Chondrocyte (in vitro differentiated cells): Measurements from ENCODE around the gene ANO9. TPM values are rescaled to one million over a fixed set of nuclear protein-coding genes. Genes with fewer than 3 reads are reported as not detected.

Source experiments
- DNase-seq: peaks from one replicate; pipeline ENCODE4 v3.0.0; 2021; ENCODE audit warnings: mixed read lengths, low spot score
- H3K27ac Mint-ChIP-seq: one replicate; pipeline ENCODE4 v1.8.0; 2021; ENCODE audit warnings: mild to moderate bottlenecking, moderate library complexity, mixed read lengths; ENCODE audit not compliant: unreplicated experiment
- H3K27me3 Mint-ChIP-seq: 2 replicates; pipeline ENCODE4 v1.8.0; 2021; ENCODE audit warnings: low read depth, mixed read lengths
- H3K36me3 Mint-ChIP-seq: 2 replicates; pipeline ENCODE4 v1.8.0; 2021; ENCODE audit warnings: low read depth, mixed read lengths
- H3K4me1 Mint-ChIP-seq: 2 replicates; pipeline ENCODE4 v1.8.0; 2021; ENCODE audit warnings: low read depth, mild to moderate bottlenecking, mixed read lengths
- H3K4me3 Mint-ChIP-seq: one replicate; pipeline ENCODE4 v1.8.0; 2021; ENCODE audit warnings: mild to moderate bottlenecking, moderate library complexity, mixed read lengths; ENCODE audit not compliant: unreplicated experiment
- H3K9me3 Mint-ChIP-seq: 2 replicates; pipeline ENCODE4 v1.8.0; 2021; ENCODE audit warnings: low read depth, mixed read lengths
- CTCF ChIP-seq: fragments of 200-600 bp; sonication (generic); IDR thresholded peaks from 2 replicates; pipeline ENCODE4 v1.5.0; 2021; ENCODE audit warnings: antibody characterized with exemption, mild to moderate bottlenecking, moderate library complexity
- total RNA-seq: library from RNA; stranded (reverse); gene quantifications from 3 replicates; pipeline ENCODE4 v1.2.1, GENCODE V29; 2021

The ANO9 gene
- total RNA-seq, 1 donor from 2014 or later: not detected

GRCh38 chr11:420911-421321 is 20.9 kb downstream of the ANO9 start:
- H3K27me3 Mint-ChIP-seq: peaks cover 11% of the 10 kb centered on the region
- H3K4me1 Mint-ChIP-seq: peaks cover 2% of the 10 kb centered on the region
- TF ChIP-seq CTCF: no peak
- H3K36me3 Mint-ChIP-seq: peaks cover 2% of the 10 kb centered on the region
- peaks cover 8% of the 10 kb centered on the region for H3K9me3 Mint-ChIP-seq
- peak; percentile 90 for DNase-seq
- H3K4me3 Mint-ChIP-seq: no peak overlapping the region
- no peak overlapping the region for H3K27ac Mint-ChIP-seq

GRCh38 chr11:420054-420910 is 21.5 kb downstream of the ANO9 start:
- Mint-ChIP-seq H3K36me3 (peaks cover 1% of the 10 kb centered on the region), H3K27ac (no peak overlapping the region), H3K9me3 (peaks cover 6% of the 10 kb centered on the region), H3K4me3 (no peak overlapping the region), H3K4me1 (peaks cover 2% of the 10 kb centered on the region), H3K27me3 (peaks cover 9% of the 10 kb centered on the region)
- DNase-seq: no peak
- no peak for TF ChIP-seq CTCF

GRCh38 chr11:419248-420005 is 22.4 kb downstream of the ANO9 start:
- no peaks in the 10 kb centered on the region for H3K36me3 Mint-ChIP-seq
- H3K9me3 Mint-ChIP-seq: peaks cover under 1% of the 10 kb centered on the region
- no peak for TF ChIP-seq CTCF
- H3K27me3 Mint-ChIP-seq: peaks cover 3% of the 10 kb centered on the region
- no peak overlapping the region for H3K27ac Mint-ChIP-seq
- no peak for DNase-seq
- no peak overlapping the region for H3K4me3 Mint-ChIP-seq
- H3K4me1 Mint-ChIP-seq: peaks cover 7% of the 10 kb centered on the region

- Mint-ChIP-seq H3K9me3 (no peaks in the 10 kb centered on the region), H3K4me1 (peaks cover 7% of the 10 kb centered on the region), H3K36me3 (no peaks in the 10 kb centered on the region)
Measured at GRCh38 chr11:418343-419247, 23.2 kb downstream of the ANO9 start.

More at GRCh38 chr11:418343-419247, 23.2 kb downstream of the ANO9 start:
- H3K4me3 Mint-ChIP-seq: no peak overlapping the region
- H3K27me3 Mint-ChIP-seq: no peaks in the 10 kb centered on the region
- no peak for DNase-seq
- no peak overlapping the region for H3K27ac Mint-ChIP-seq
- TF ChIP-seq CTCF: no peak
